ENCODE measurements around the gene REG3G.

Gene REG3G

DNA sequence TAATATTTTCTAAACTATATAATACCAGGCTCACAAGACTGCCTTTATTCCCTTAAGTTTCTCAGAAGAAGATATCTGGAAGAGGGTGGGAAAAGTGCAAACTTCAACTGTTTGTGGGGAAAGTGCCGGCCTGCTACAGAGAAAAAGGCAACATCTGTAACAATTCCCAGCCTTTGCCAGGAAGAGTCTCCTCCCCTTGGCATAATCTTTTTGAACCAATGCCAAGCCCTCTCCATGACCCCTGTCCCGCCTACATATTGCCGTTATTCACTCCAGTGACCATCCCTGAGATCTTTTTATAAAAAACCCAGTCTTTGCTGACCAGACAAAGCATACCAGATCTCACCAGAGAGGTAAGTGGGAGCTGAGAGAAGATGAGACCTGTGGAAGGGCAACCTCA is at the start of gene REG3G:
Gene REG3G, plus strand, starts transcription at position 282 of the 400 bp plus-strand sequence. CDS start 392 bp downstream, outside the sequence.
- DNase-seq: no peak

DNA sequence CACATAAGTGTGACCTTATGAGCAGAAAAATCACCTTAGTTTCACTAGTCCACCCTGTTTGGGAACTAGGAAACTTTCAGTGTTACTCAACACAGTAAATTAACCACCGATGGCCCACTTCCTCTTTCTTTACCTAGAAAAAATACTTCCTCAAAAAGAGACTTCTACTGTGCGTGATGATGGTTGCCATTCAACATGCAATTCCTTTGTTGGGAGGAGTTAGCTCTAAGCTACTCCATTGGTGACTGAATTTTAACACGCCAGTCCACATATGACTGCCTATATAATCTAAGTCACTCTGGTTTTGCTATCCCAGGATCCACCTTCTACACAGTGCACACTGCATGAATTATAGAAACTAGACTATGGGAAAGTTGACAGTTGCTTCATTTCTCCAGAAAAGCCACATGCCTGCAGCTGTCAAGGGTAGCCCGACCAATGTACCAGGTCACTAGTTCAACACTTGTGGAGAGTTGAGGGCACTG is 47.8 kb upstream of the REG3G start:
- DNase-seq: no peak

DNA sequence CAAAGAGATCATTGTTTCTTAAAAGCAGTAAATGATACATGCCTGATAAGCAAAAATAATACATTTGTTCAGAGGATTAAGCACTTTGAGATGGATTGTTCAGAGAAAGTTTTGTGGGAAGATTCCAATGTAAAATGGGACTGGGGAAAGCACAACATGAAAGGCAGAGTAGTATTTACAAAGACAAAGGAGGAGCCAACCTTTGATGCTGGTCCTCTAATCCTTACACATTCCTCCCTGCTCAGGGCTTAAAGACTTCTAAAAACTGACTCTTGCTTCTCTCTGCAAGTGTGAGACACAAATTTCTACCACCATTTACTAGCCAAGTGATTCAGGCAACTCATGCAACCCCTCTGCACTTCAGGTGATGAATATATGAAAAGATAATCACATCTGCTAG is 47.2 kb upstream of the REG3G start:
- DNase-seq: no peak

DNA sequence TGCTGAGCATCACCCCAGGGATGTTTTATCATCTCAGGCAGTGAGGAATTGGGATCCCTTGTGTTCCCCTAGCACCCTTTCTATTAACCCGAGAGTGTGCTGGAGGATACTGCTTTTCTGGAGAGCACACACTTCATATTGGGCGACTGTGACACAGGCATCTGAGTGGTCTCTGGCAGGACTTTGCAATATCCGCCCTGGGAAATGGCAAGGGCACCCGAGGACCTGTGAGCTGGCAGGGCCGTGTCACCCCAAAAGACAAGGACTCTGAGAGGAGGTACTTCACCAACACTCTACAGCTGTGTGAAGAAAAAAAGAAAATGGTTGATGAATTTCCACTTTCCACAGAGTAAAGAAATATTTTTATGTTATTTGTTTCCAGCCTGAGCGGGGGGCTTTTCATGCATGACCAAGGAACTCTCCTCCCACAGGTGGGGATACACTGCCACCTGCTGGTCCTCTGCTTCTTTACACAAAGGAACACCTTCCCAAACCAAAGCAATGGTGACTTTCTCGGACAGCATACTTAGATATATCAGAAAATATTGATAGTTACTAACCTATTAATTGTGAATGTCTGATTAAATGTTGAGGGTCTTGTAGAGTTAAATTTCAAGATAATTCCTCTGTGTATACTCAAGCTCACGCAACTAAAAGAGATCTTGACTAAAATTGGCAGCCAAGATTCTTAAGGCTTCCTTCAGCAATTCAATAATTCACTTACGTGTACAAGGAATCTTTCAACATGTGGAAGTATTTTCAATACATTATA is 45.9 kb upstream of the REG3G start:
- no peak for DNase-seq

DNA sequence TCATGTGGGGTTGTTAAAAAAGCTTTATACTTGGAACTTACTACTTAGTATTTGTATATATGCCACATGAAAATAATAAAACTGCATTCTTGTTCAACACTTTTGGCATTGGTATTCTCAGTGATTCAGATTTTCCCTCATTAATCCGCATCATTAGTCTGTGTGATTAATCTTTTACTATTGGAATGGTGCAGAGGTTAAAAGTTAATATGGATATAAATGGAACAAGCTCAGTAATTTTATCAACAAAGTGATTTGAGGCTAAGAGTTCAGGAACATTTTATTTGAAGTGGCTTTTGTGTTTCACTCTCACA is 45.4 kb upstream of the REG3G start:
- no peak for DNase-seq

DNA sequence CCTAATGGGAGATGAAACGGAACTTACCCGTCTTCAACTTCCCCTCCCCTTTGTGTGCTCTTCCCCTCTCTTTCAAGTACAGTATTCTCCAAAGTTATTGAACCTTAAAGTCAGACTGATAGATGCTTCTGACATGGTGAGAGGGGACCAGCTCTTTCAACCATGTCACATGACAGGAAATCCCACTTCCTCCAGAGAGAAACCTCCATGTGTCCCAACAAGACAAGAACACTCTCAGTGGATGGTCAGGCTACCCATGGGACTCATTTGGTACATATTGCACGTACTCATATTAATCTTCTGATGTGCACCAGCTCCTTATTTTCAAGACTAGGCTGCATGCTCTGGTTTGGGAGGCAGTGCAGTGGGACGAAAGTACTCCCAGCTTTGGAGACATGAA is 44.6 kb upstream of the REG3G start:
- no peak for DNase-seq

DNA sequence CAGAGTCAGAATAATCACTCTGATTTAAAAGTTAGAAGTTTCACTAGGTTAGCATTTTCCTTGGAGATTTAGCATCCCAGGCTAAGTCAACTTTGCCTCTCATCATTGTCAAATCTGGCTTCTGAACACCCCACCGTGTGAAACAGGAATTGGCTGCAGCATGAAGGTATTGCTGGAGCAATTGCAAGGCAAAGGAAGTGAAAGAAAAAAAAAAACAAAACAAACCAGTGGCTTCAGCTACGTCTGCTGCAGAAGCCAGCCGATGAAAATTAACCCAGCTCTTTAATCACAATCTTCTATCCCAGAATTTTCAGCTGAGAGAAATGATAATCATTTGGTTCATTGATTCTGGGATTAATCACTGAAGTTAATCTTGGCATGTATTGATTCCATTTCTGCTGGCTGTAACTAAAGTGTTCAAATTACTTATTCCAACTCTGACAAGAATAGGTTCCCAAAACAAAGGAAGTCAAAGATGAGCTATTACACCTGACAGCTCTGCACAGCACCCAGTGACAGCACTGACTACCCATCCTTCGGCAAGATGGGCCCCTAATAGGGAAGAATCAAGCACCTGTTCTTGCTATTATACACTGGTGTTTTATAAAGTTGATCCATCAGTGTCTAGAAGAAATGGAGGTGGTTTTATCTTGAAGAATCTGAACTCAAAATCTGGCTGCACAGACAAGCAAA is 42.7 kb upstream of the REG3G start:
- no peak for DNase-seq

DNA sequence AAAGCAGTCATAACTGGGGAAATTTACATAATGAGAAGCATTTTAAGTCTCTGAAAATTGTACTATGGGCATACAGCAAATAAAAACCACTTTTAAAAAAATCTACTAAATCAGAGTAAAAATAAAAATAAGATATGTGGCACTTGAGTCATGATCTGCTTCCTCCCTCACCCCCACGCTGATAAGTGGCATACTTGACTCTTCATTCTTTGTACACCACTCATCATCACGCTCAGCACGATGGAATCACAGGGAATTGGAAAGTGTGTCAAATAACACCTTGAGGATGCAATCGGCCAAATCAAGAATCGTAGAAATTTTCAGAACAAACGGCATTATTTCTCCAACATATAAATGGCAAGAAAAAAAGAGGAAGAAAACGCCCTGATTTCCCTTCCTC is 41.1 kb upstream of the REG3G start:
- DNase-seq: no peak

DNA sequence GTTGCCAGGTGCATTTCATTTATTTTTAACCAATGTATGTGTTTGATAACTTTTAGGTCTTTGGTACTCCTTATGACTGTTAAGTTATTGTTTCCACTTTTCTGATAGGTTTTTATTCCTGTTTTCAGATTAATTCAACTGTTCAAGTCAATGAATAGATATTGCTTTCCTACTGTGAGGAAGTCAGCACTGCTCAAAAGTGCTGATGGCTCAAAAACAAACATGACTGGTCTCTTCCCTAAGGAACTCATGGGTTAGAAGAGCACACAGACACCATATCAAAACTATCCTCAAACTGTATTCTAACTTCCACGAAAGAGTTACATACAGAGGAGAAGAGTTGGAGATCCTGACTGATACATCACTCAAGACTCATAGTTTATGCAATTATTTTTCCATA is 39.9 kb upstream of the REG3G start:
- no peak for DNase-seq

DNA sequence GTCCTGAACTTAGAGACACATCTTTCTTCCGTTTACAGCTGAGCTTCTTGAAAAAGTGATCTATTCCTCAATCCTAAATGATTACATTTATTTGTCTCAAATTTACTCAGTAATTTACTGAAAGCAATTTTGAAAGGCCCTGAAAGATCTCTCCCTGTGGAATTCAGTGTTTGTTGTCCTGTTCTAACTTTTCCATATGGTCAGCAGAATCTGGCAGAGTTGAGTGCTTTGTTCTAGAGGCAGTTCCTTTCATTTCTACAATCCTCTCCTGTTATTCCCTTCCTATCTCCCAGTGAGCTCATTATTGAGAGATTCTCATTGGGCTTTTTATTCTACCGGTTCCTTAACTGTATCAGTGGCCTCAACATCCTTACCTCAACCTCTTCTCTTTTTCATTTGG is 36.5 kb upstream of the REG3G start:
- no peak for DNase-seq

DNA sequence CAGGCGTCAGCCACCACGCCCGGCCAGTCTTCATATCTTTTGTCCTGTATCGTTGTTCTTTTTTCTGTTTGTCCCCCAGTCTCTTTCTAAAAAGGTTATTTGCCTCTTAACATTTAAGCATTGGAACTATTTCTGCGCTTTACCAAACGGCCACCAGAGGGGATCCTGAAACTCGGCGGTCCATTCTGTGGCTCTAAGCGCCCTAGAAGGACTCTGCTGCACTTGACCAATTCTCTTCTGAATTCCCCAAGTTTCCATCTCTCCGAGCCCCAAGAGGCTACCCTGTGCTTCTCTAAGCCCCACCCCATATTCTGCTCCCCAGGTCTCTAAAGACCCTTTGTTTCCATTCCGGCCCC is 33.1 kb upstream of the REG3G start:
- no peak for DNase-seq

DNA sequence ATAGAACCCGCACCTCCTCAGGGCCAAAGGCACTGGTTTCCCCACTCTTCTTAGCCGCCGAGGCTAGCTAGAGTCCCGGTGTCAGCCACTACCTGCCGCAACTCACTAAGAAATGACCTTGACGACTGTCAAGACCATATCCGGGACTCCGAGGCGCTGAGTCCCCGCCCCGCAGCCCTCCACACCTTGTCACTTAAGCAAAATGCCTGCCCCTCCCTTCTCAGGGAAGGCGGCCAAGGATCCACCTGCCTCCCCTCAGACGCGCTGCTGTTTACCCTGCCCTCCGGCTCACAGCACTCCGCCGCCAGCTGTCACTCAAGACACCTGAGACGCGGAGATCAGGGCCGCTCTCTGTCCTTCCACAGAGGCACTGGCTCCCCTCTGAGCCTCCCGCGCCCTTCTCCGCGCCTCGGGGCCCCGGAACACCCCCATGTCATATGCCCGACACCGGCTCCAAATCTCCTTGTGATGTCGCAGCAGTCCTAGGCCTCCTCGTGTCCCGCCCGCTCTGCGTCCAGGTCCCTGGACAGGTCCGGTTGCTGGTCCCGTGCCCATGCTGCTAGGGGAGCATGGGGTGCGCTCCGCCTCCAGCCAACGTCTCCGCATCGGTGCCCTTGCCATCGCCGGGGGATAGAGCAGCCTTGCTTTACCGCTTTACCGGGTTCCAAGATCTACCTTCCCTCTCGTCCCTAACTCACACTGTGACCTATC is 32.5 kb upstream of the REG3G start:
- no peak for DNase-seq

DNA sequence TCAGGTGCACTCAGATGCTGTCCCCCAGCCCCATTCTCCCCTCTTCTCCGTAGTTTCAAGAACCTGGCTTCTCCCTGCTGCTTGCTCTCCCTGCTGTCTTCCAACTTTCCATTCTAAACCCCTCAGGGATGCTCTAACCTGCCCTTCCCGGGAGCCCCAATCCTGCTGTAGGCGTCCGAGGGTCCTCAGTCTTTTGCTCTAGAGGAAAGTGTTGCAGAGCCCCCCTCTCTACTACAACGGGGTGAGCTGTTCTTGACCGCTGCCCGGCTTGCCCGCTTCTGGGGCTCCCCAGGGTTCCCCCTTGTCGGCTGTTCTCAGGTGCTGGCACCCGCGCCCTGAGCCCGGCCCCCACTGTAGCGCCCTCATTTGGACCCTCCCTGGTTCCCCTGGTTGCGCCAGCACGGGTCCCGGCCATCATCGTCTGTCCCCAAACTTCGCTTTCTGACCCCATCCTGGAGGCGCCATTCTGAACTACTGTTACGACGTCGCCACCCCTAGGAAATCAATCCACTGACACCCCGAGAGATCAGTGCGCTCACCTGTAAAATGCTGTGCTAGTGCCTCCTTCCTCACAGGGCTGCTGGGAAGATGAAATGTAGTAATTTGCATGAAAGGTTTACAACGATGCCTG is 31.9 kb upstream of the REG3G start:
- DNase-seq: no peak

DNA sequence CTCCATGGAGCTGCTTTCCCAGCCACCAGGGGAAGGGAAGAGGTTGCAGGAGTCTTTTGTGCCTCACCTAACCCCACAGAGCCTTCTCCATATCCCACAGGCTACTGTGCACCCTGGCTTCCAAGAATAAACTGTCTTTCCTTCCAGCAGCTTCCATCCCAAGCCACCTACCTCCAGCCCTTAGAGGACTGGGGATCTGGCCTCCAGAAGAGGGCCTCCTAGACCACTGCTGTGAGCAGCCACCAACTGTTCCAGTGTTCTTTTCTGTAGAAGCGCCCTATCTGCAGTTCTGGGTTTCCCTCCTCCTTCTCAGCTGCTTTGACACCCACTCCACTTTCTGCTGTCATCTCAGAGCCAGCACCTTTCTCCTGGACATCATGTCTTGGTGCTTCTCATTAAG is 30.7 kb upstream of the REG3G start:
- DNase-seq: no peak

DNA sequence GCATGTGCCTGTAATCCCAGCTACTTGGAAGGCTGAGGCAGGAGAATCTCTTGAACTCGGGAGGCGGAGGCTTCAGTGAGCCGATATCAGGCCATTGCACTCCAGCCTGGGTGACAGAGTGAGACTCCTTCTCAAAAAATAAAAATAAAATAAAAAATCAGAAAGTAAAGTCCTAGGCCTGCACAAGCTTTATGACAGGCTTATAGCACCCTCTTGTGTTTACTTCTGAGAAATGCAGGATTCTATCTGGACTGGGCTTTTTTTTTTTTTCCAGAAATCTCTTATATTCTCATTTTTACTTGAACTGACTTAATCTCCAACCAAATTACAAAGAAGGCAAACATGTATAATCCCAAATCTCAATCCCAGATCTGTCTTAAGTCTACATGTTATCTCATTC is 26.1 kb upstream of the REG3G start:
- no peak for DNase-seq

DNA sequence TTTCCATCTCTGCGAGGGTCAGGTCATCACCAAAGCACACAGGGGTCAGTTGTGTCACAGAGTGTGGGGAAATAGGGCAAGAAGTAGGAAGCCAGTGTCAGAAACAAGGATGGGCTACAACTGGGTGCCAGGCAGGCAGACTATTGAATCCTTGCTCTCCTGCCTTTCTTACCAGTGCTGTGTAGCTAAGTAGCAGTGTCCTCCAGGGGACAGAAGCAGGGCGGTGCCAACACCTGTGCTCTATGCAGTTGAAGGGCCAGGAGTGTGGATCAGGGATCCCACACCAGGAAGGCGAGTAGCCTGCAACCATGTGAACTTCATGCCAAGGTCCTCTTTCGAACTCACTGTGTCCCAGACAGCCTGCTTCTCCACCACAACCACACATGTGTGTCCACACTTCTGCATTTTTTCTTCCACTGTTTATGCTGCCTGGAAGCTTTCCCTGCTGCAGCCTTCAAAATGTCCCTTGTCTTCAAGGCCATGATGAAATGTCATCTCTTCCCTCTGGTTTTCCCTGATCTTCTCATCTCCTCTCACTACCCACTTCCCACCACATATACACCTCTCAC is 25.4 kb upstream of the REG3G start:
- DNase-seq: no peak

DNA sequence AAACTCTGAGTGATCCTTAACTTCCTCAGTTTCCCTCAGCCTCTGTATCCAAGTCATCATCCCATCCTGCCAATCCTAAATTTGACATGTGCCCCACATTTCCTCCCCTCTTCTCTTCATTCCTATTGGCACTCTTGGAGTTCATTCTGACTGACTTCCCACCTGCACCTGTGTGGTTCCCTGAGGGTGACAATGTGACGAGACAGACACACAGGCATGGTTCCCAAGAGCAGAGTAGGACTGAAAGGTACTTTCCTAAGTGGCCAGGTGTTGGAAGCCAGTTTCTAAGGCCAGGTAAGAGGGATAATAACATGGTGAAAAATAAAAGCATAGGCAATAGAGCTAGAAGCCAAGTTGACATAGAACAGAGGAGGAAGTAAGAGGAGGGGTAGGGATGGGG is 24.2 kb upstream of the REG3G start:
- DNase-seq: no peak

DNA sequence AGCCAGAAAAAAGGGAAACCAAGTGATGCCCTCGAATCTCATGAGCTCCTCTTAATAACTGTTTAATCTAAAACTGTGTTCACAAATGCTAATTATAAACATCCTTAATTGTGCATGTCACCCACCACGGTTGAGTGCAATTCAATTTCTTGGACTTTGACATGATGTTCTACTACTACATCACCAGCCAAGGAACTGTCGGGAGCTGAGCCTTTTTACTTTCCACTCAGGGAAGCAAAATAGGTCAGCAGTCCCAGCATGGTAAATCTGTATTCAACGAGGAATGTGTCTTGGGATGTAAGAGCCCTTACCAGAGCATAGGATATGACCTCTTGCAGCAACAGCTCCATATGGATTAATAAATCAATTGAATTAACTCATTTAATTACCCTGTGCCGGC is 20.8 kb upstream of the REG3G start:
- DNase-seq: no peak

DNA sequence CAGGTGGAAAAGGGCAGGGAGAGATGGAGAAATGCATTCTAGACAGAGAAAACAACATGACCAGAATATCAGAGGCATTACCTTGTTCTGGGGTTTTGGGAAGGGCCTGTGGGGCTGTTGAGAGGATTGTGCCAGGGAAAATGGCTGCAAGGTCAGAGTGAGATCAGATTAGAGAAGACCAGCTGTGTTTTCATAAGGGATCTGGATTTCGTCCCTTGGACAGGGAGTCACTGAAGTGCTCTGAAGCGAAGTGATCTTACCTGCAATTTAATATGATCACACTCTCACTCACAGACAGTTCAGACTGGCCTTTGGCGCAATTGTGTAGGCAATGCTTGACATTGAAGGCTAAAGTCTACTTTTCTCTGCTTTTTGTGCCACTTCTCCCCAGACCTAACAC is 20.3 kb upstream of the REG3G start:
- no peak for DNase-seq

DNA sequence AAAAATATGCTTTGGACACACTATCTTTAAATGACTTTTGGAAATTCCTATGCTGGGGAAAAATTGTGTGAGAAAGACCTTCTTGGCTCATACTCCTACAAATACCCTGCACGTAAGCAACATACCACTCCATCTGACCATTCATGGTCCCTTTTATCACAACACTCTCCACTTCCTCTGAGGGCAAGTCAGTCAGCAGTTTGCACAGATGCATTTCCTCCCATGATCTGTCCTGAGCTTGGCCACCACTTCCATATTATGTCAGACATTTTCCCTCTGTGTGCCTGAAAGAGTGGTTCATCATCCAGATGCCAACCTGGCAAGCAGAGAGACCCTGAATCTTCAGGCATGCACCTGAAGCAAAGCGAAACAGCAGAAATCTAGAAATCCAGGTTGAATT is 16.1 kb upstream of the REG3G start:
- DNase-seq: no peak

DNA sequence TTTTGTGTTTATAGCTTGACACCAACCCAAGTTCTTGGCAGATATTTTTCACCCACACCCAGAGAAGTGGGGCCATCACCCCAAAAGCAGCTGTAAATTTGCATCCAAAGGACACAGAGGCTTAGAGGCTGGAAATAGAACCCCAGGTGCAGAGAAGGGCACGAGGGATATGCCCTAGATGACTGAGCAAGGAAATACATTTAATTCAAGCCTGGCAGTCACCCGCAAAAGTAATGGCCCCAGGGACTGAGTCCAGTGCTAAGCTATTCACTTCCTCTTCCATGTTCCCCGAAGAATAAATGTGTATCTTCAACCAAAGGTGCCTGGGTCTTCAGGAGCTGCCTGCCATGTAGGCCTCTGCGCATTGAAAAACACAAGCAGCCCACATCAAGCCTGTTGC is 14.0 kb upstream of the REG3G start:
- DNase-seq: no peak

DNA sequence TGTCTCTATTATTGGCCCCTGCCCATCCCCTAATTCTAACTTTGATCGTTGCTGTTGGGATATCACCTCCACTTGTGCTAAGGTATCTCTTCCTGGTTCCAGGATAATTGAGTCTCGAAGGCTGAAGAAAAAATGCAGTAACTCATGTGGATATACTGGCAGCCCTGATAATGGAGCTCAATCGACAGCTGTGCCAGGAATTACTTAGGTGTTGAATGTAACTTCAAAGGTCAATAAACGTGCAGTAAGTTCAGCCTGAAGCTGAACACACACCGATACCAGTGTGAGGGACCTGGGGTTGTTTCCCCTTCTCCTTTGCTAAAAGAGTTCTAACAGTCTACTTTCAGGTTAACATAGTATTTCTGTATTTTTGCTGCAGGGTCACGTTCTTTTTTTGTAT is 11.9 kb upstream of the REG3G start:
- DNase-seq: no peak

DNA sequence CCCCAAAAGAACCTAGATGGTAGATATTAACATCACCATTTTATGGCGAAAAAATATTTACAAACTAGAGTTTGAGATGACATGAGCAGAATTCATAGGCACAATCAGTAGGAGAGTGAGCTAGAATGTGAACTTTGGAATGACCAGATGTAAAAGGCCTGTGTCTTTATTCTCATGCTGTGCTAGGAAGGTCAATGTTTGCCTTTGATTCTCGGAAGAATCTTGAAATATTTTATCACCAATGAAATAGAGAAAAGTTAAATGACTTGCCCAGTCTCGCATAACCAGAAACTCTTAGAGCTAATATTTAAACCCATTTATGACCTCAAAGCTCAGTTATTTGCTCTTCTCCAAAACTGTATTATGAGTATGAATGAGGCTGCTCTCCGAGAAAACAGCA is 9.2 kb upstream of the REG3G start:
- DNase-seq: no peak
